DND-41 (cell line): Measurements from ENCODE around the gene RBP5.
"Not testable (repeated sequence)": the region's sequence is repeated elsewhere in the genome, so short reads cannot be mapped to it uniquely, and the experiment has no call there.

ENCODE experiments used
- ATAC-seq: fragments of 200-7000 bp; cut with Tn5 transposase; 3 replicates; pipeline ENCODE4 v1.9.1; 2021; ENCODE audit warnings: low read depth; ENCODE audit not compliant: insufficient read depth
- DNase-seq: peaks from one replicate; pipeline ENCODE4 v3.0.0-alpha.2; 2020
- H2AFZ ChIP-seq: 2 replicates; pipeline ENCODE4 v1.6.0; 2012; ENCODE audit warnings: low read depth, low read length
- H3K27ac ChIP-seq: 2 replicates; pipeline ENCODE4 v1.5.1; 2012; ENCODE audit warnings: low read length, inconsistent platforms
- H3K27me3 ChIP-seq: fragments of 200-600 bp; sonication (generic); 2 replicates; pipeline ENCODE4 v1.6.0; 2012; ENCODE audit warnings: low read length, mild to moderate bottlenecking, inconsistent platforms; ENCODE audit not compliant: insufficient read depth, poor library complexity
- H3K36me3 ChIP-seq: 2 replicates; pipeline ENCODE4 v1.5.1; 2012; ENCODE audit warnings: low read length, inconsistent platforms; ENCODE audit not compliant: insufficient read depth
- H3K4me1 ChIP-seq: 2 replicates; pipeline ENCODE4 v1.5.1; 2012; ENCODE audit warnings: mild to moderate bottlenecking, low read length; ENCODE audit not compliant: insufficient read depth
- H3K4me2 ChIP-seq: 2 replicates; pipeline ENCODE4 v1.6.0; 2012; ENCODE audit warnings: mild to moderate bottlenecking, moderate library complexity, low read length, inconsistent platforms; ENCODE audit not compliant: insufficient read depth
- H3K4me3 ChIP-seq, 2 experiments: fragments of 200-600 bp in 1 of 2; shearing (Covaris generic) in 1 of 2; 2 replicates each; pipeline ENCODE4 v1.5.1; 2012 to 2016; ENCODE audit warnings: inconsistent platforms in 2 of 2, low read length in 2 of 2, mild to moderate bottlenecking in 2 of 2, low read depth in 1 of 2, moderate library complexity in 1 of 2
- H3K79me2 ChIP-seq: 2 replicates; pipeline ENCODE4 v1.6.0; 2012; ENCODE audit warnings: low read length, inconsistent platforms; ENCODE audit not compliant: insufficient read depth
- H3K9ac ChIP-seq: 2 replicates; pipeline ENCODE4 v1.6.0; 2012; ENCODE audit warnings: low read depth, mild to moderate bottlenecking, inconsistent platforms, low read length, moderate library complexity
- H3K9me3 ChIP-seq: 2 replicates; pipeline ENCODE4 v1.5.1; 2012; ENCODE audit warnings: low read length, moderate library complexity, mild to moderate bottlenecking, inconsistent platforms; ENCODE audit not compliant: insufficient read depth, severe bottlenecking
- H4K20me1 ChIP-seq: 2 replicates; pipeline ENCODE4 v1.6.0; 2012; ENCODE audit warnings: low read length; ENCODE audit not compliant: insufficient read depth
- EZH2 ChIP-seq: IDR thresholded peaks from 3 replicates; pipeline ENCODE4 v1.6.1; 2012; ENCODE audit warnings: borderline replicate concordance, low read depth, mild to moderate bottlenecking, moderate library complexity, low read length, inconsistent platforms; ENCODE audit not compliant: severe bottlenecking
- TF ChIP-seq, protein P1 (sequence below): IDR thresholded peaks from 2 replicates; pipeline ENCODE4 v1.5.1; 2012; ENCODE audit warnings: borderline replicate concordance, low read length, moderate library complexity, mild to moderate bottlenecking; ENCODE audit not compliant: poor library complexity, severe bottlenecking; ENCODE audit errors: extremely low read depth

The RBP5 gene

DNA sequence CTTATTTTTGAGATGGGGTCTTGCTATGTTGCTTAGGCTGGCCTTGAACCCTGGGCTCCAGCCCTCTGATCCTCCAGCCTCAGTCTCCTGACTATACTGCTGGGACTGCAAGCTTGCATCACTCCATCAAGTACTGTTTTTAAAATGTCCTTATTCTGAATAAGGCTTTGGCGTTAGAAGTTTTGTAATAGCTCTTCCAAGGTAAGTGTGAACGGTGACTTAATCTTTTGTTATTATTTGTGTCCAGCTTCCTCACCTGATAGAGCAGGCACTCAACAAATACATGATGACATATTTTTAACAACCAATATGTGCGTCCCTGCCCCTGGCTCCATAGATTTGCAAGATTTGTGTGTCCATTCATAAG is 21.1 kb downstream of the RBP5 start:
- Histone ChIP-seq H3K79me2 (peaks cover 3% of the 10 kb centered on the region), H3K9me3 (peaks cover 6% of the 10 kb centered on the region), H3K27ac (peak overlapping the region; percentile 92), H3K36me3 (peaks cover 3% of the 10 kb centered on the region; the same call in 1 of the 2 replicates), H4K20me1 (no peaks in the 10 kb centered on the region), H3K27me3 (no peaks in the 10 kb centered on the region), H3K4me1 (peaks cover 18% of the 10 kb centered on the region), H3K4me3 (peak overlapping the region in 1 of 2 experiments; percentile 74; a peak in 2 of 4 replicates), H3K9ac (peak overlapping the region; percentile 79), H2AFZ (peak overlapping the region; percentile 86; the same call in 1 of the 2 replicates), H3K4me2 (peak overlapping the region; percentile 81)
- DNase-seq (no peak), ATAC-seq (no peak)
- TF ChIP-seq EZH2: no peak
- TF ChIP-seq, protein P1, sequence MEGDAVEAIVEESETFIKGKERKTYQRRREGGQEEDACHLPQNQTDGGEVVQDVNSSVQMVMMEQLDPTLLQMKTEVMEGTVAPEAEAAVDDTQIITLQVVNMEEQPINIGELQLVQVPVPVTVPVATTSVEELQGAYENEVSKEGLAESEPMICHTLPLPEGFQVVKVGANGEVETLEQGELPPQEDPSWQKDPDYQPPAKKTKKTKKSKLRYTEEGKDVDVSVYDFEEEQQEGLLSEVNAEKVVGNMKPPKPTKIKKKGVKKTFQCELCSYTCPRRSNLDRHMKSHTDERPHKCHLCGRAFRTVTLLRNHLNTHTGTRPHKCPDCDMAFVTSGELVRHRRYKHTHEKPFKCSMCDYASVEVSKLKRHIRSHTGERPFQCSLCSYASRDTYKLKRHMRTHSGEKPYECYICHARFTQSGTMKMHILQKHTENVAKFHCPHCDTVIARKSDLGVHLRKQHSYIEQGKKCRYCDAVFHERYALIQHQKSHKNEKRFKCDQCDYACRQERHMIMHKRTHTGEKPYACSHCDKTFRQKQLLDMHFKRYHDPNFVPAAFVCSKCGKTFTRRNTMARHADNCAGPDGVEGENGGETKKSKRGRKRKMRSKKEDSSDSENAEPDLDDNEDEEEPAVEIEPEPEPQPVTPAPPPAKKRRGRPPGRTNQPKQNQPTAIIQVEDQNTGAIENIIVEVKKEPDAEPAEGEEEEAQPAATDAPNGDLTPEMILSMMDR: no peak

DNA sequence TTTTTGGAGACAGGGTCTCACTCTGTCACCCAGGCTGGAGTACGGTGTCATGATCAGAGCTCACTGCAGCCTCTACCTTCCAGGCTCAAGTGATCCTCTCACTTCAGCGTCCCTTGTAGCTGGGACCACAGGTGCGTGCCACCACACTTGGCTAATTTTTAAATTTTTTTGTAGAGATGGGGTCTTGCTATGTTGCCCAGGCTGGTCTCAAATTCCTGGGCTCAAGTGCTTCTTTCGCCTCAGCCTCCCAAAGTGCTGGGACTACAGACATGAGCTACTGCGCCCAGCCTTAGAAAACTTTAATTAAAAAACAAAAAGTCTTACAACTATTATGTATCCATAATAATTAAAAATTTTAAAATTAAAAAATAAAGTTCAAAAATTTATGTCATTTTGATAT is 21.5 kb downstream of the RBP5 start:
- not testable (repeated sequence) for H4K20me1 ChIP-seq, H3K79me2 ChIP-seq, H3K4me2 ChIP-seq, H3K27ac ChIP-seq, H3K9ac ChIP-seq, H3K9me3 ChIP-seq, H3K4me3 ChIP-seq, DNase-seq, H2AFZ ChIP-seq, H3K36me3 ChIP-seq, ATAC-seq, H3K27me3 ChIP-seq
- peaks cover 18% of the 10 kb centered on the region for H3K4me1 ChIP-seq

DNA sequence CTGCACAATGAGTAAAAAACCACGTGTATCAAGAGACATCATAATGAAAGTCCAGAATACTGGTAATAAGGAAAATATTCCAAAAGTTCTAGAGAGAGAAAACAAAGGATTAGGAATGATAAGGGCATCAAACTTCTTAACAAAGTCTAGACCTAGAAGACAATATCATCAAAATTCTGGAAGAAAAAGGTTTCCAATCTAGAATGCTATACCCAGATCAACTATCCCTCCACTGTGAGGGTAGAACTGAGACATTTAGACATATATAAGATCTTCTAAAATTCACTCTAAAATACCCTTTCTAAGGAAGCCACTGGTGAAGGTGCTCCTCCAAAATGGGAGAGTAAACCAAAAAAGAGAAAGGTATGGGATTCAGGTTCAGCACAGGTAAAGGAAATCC is 22.6 kb downstream of the RBP5 start:
- H3K4me2 ChIP-seq: no peak overlapping the region
- TF ChIP-seq, protein P1: no peak
- no peaks in the 10 kb centered on the region for H4K20me1 ChIP-seq
- H3K4me1 ChIP-seq: peaks cover 18% of the 10 kb centered on the region
- H3K36me3 ChIP-seq: peaks cover 3% of the 10 kb centered on the region
- DNase-seq (no peak), ATAC-seq (no peak)
- no peak overlapping the region for H2AFZ ChIP-seq
- H3K79me2 ChIP-seq: peaks cover 3% of the 10 kb centered on the region
- H3K9ac ChIP-seq: no peak overlapping the region
- H3K9me3 ChIP-seq: peaks cover 6% of the 10 kb centered on the region
- H3K27me3 ChIP-seq: no peaks in the 10 kb centered on the region
- H3K4me3 ChIP-seq: no peak overlapping the region
- no peak overlapping the region for H3K27ac ChIP-seq

DNA sequence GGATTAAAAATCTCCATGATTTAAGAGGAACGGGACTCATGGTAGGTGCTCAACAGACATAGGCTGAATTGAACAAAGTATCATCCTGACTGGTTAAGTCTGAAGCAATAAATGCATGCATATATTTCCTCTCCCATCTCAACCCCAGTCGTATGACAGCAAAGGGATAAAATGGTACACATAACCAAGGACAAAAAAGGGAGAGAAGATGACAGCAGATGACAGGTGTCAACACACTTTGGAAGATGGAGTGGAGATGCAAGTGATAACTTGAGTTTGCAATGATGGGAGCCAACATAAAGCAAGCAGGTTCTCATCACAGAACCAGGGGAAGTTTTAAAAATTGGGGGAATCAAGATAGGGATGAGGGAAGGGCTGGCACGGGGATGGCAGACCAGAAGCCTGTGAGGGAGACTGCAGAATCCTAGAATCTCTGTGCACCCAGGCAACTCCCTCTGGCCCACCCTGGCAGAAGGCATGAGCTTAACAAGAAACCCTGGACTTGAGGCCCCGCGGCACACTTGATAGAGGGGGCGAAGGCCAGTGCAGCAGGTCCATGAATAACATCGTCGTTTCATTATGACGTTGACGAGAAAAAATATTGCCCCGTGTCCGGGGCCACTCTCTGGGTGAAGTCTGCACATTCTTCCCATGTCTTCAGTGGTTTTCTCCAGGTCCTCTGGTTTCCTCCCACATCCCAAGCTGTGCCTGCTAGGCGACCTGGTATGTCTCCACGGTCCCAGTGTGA is 24.7 kb downstream of the RBP5 start:
- no peak overlapping the region for H3K27ac ChIP-seq
- H4K20me1 ChIP-seq: no peaks in the 10 kb centered on the region
- no peak overlapping the region for H3K4me2 ChIP-seq
- DNase-seq: no peak
- peaks cover 10% of the 10 kb centered on the region for H3K36me3 ChIP-seq
- H2AFZ ChIP-seq: no peak overlapping the region
- H3K9me3 ChIP-seq: peaks cover 6% of the 10 kb centered on the region
- peaks cover 13% of the 10 kb centered on the region for H3K4me1 ChIP-seq
- H3K27me3 ChIP-seq: no peaks in the 10 kb centered on the region
- no peak for TF ChIP-seq EZH2
- TF ChIP-seq, protein P1: no peak
- ATAC-seq: no peak
- no peak overlapping the region for H3K4me3 ChIP-seq
- H3K9ac ChIP-seq: no peak overlapping the region
- peaks cover 3% of the 10 kb centered on the region for H3K79me2 ChIP-seq
